Keratinocyte (primary cell): ENCODE data around the gene TUBB6. TPM values are rescaled to one million over a fixed set of nuclear protein-coding genes. Genes with fewer than 3 reads are reported as not detected.
A peak's percentile ranks its signal among the peaks of the same experiment; 100 is the strongest.

Experiments
- DNase-seq: peaks from one replicate; pipeline ENCODE4 v3.0.0-alpha.2; 2011; ENCODE audit warnings: low read depth, missing footprints, low spot score
- FAIRE-seq: peaks from 2 replicates; lab custom pipeline; 2011; peaks lifted over from hg19 to GRCh38; lab: Jason Lieb, UNC
- H2AFZ ChIP-seq: 2 replicates; pipeline ENCODE4 v1.6.0; 2012; ENCODE audit warnings: low read length, control low read depth, inconsistent platforms; ENCODE audit not compliant: control insufficient read depth
- H3K27ac ChIP-seq: 2 replicates; pipeline ENCODE4 v1.5.1; 2011; ENCODE audit warnings: low read length; ENCODE audit not compliant: control insufficient read depth, insufficient read depth
- H3K27me3 ChIP-seq: 3 replicates; pipeline ENCODE4 v1.6.0; 2011; ENCODE audit warnings: low read length; ENCODE audit not compliant: control insufficient read depth, insufficient read depth; ENCODE audit errors: extremely low read depth
- H3K36me3 ChIP-seq, 2 experiments: 2 replicates in 1 of 2; 3 replicates in 1 of 2; pipeline ENCODE4 v1.5.1; 2011; ENCODE audit warnings: low read length in 2 of 2, mild to moderate bottlenecking in 1 of 2; ENCODE audit not compliant: control insufficient read depth in 2 of 2, insufficient read depth in 2 of 2; ENCODE audit errors: extremely low read depth in 1 of 2
- H3K4me1 ChIP-seq: 3 replicates; pipeline ENCODE4 v1.5.1; 2011; ENCODE audit warnings: low read length; ENCODE audit not compliant: control insufficient read depth, insufficient read depth; ENCODE audit errors: extremely low read depth
- H3K4me2 ChIP-seq: 3 replicates; pipeline ENCODE4 v1.6.0; 2011; ENCODE audit warnings: low read depth, low read length; ENCODE audit not compliant: control insufficient read depth, insufficient read depth; ENCODE audit errors: extremely low read depth
- H3K4me3 ChIP-seq, 3 experiments: fragments of 200-600 bp in 1 of 3; sonication (generic) in 1 of 3; 2 replicates in 2 of 3; 3 replicates in 1 of 3; pipeline ENCODE4 v1.5.1; 2011 to 2016; ENCODE audit warnings: low read length in 3 of 3, mild to moderate bottlenecking in 3 of 3, control low read depth in 2 of 3, inconsistent platforms in 1 of 3, low read depth in 1 of 3, mixed read lengths in 1 of 3, mixed run types in 1 of 3, moderate library complexity in 1 of 3; ENCODE audit not compliant: control insufficient read depth in 2 of 3, insufficient read depth in 2 of 3; ENCODE audit errors: extremely low read depth in 1 of 3
- H3K79me2 ChIP-seq: 2 replicates; pipeline ENCODE4 v1.6.0; 2012; ENCODE audit warnings: low read length; ENCODE audit not compliant: control insufficient read depth, insufficient read depth
- H3K9ac ChIP-seq: 3 replicates; pipeline ENCODE4 v1.6.0; 2011; ENCODE audit warnings: low read length; ENCODE audit not compliant: control insufficient read depth, insufficient read depth; ENCODE audit errors: extremely low read depth
- H3K9me1 ChIP-seq: 3 replicates; pipeline ENCODE4 v1.6.0; 2011; ENCODE audit warnings: low read length; ENCODE audit not compliant: control insufficient read depth, insufficient read depth; ENCODE audit errors: extremely low read depth
- H3K9me3 ChIP-seq: 2 replicates; pipeline ENCODE4 v1.5.1; 2012; ENCODE audit warnings: low read depth, low read length; ENCODE audit not compliant: control insufficient read depth
- H4K20me1 ChIP-seq: 3 replicates; pipeline ENCODE4 v1.6.0; 2011; ENCODE audit warnings: low read length; ENCODE audit not compliant: control insufficient read depth, insufficient read depth; ENCODE audit errors: extremely low read depth
- CTCF ChIP-seq, 3 experiments: IDR thresholded peaks in 1 of 3; conservative IDR thresholded peaks in 1 of 3; optimal IDR thresholded peaks in 1 of 3; 2 replicates in 2 of 3; 3 replicates in 1 of 3; pipeline versions ENCODE3 to v1.5.1; 2011; ENCODE audit warnings: low read length in 3 of 3, mild to moderate bottlenecking in 3 of 3, moderate library complexity in 2 of 3, control low read depth in 1 of 3, inconsistent platforms in 1 of 3; ENCODE audit not compliant: insufficient read depth in 2 of 3; ENCODE audit errors: extremely low read depth in 1 of 3
- EZH2 ChIP-seq: IDR thresholded peaks from one replicate; pipeline ENCODE4 v1.6.1; 2012; ENCODE audit warnings: inconsistent platforms, mild to moderate bottlenecking, low read length, moderate library complexity
- dilution Hi-C: fragments of 300-500 bp; cut with MboI; formaldehyde crosslinking; loops from one replicate; pipeline ENCODE4 v1.7.0; 2020; ENCODE audit warnings: low sequenced_read_pairs; ENCODE audit not compliant: extremely low pct_ligation_motif_present
- polyA plus RNA-seq, 5 experiments: library from polyadenylated mRNA; depleted of rRNA in 3 of 5; stranded (reverse) in 3 of 5; stranded (forward) in 1 of 5; unstranded in 1 of 5; fragments of >200 nt; gene quantifications; 1 replicate in 1 of 5; 2 replicates in 3 of 5; 3 replicates in 1 of 5; pipeline versions ENCODE4 v1.2.1 to v1.2.3, GENCODE V29; 2011 to 2012; ENCODE audit warnings: missing spikeins in 2 of 5, low read depth in 1 of 5, low replicate concordance in 1 of 5

TUBB6 gene
- polyA plus RNA-seq, 1 donor (not counting 4 experiments of a cell fraction or from before 2014, with no cell fraction given), result 479 TPM

GRCh38 chr18:12302391-12303147, 5.5 kb upstream of the TUBB6 start:
- no peak for FAIRE-seq
- H3K4me2 ChIP-seq, result no peak overlapping the region
- H3K4me3 ChIP-seq, result no peak overlapping the region
- H3K9me3 ChIP-seq, result no peaks in the 10 kb centered on the region
- no peak for DNase-seq
- no peaks in the 10 kb centered on the region for H4K20me1 ChIP-seq
- H3K27ac ChIP-seq, result no peak overlapping the region
- peaks cover 21% of the 10 kb centered on the region for H3K4me1 ChIP-seq
- no peaks in the 10 kb centered on the region for H3K27me3 ChIP-seq
- peak overlapping the region; percentile 46 for H2AFZ ChIP-seq
- H3K36me3 ChIP-seq, result no peaks in the 10 kb centered on the region
- dilution Hi-C loops, result no loop called here
- no peaks in the 10 kb centered on the region for H3K9me1 ChIP-seq
- no peaks in the 10 kb centered on the region for H3K79me2 ChIP-seq
- H3K9ac ChIP-seq, result no peak overlapping the region
- TF ChIP-seq CTCF (optimal IDR thresholded peaks at IDR 0.05 in 1 of 3, IDR thresholded peaks at IDR 0.05 in 1 of 3, conservative IDR thresholded peaks at IDR 0.05 in 1 of 3; ENCODE audit: extremely low read depth in 1 of 3, insufficient read depth in 2 of 3, low read length in 3 of 3) (no peak), EZH2 (no peak)

- Histone ChIP-seq H3K27me3 (no peaks in the 10 kb centered on the region), H3K4me2 (no peak overlapping the region), H3K9me1 (no peaks in the 10 kb centered on the region), H3K27ac (no peak overlapping the region), H3K36me3 (peaks cover 2% of the 10 kb centered on the region in 2 experiments), H2AFZ (peak overlapping the region; percentile 3), H3K9ac (no peak overlapping the region), H3K4me3 (no peak overlapping the region), H3K79me2 (peaks cover 10% of the 10 kb centered on the region), H3K9me3 (no peaks in the 10 kb centered on the region), H3K4me1 (peaks cover 23% of the 10 kb centered on the region), H4K20me1 (no peaks in the 10 kb centered on the region)
- TF ChIP-seq CTCF (optimal IDR thresholded peaks at IDR 0.05 in 1 of 3, IDR thresholded peaks at IDR 0.05 in 1 of 3, conservative IDR thresholded peaks at IDR 0.05 in 1 of 3; ENCODE audit: extremely low read depth in 1 of 3, insufficient read depth in 2 of 3, low read length in 3 of 3) (no peak), EZH2 (no peak)
- DNase-seq (no peak), FAIRE-seq (peak; percentile 79)
- dilution Hi-C loops, result no loop called here
Observed at GRCh38 chr18:12304351-12305210, 3.5 kb upstream of the TUBB6 start.
